ENCODE data around the gene TPM3. TPM values are rescaled to one million over a fixed set of nuclear protein-coding genes. Genes with fewer than 3 reads are reported as not detected.

TPM3 gene
- total RNA-seq, 2 experiments from 2014 or later, result 856 to 880 TPM

DNA sequence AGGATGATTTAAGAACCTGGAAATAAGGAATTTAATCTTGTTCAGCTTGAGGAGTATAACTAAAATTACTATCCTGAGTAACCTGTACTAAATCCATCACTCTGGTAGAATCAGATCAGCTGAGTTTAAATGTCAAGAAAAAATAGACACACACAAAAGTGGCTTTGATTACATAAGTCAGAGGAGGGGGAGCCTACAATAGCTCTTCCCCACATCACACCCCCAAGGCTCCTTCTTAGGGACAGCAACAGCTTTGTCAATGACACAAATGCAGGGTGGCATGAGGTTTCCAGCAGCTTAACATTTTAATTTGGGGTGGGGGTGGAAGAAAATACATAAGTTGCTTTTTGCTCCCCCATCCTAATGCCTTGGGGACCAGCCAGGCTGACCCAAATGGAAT lies 24.4 kb downstream of the TPM3 start:
- no peaks in the 10 kb centered on the region for H3K27me3 Mint-ChIP-seq (ENCODE audit: low read depth)

GRCh38 chr1:154166207-154166606 lies 25.7 kb downstream of the TPM3 start:
- no peaks in the 10 kb centered on the region for H3K9me3 Mint-ChIP-seq (ENCODE audit: insufficient read depth)
- ChIA-PET POLR2A (interaction anchor here (1.5 to 1.6 kb wide), 2 partner anchors 8 to 16 kb away, joined by 5 to 6 read pairs; no protein-coding TSS in a partner anchor), CTCF (interaction anchor here (1.1 to 2.6 kb wide), 3 partner anchors 8 to 106 kb away, joined by 3 to 9 read pairs (median 3); no protein-coding TSS in a partner anchor)
- peaks cover 37% of the 10 kb centered on the region for H3K4me1 Mint-ChIP-seq (ENCODE audit: low read depth)
- H3K27ac Mint-ChIP-seq, result peak overlapping the region; percentile 25
- DNase-seq (no peak), ATAC-seq (no peak)
- H3K27me3 Mint-ChIP-seq (ENCODE audit: low read depth), result no peaks in the 10 kb centered on the region
- no peak overlapping the region for H3K4me3 Mint-ChIP-seq
- peaks cover 86% of the 10 kb centered on the region for H3K36me3 Mint-ChIP-seq (ENCODE audit: low read depth)

More for the DNA sequence above, 24.4 kb downstream of the TPM3 start:
- Mint-ChIP-seq H3K36me3 (ENCODE audit: low read depth) (peaks cover 87% of the 10 kb centered on the region), H3K27ac (peak overlapping the region; percentile 5), H3K4me1 (ENCODE audit: low read depth) (peaks cover 42% of the 10 kb centered on the region), H3K9me3 (ENCODE audit: insufficient read depth) (no peaks in the 10 kb centered on the region), H3K4me3 (no peak overlapping the region)
- DNase-seq (no peak), ATAC-seq (no peak)
- ChIA-PET CTCF (interaction anchor here (2.6 kb wide), 1 partner anchor 10 kb away, joined by 9 read pairs; no protein-coding TSS in a partner anchor), POLR2A (interaction anchor here (1.5 to 3.7 kb wide), 2 partner anchors 10 to 12 kb away, joined by 6 to 12 read pairs; no protein-coding TSS in a partner anchor)

- ChIA-PET CTCF (interaction anchor here (1.3 to 3.2 kb wide), 3 partner anchors 22 to 488 kb away, joined by 4 to 23 read pairs (median 4); no protein-coding TSS in a partner anchor), POLR2A (interaction anchor here (0.8 to 4.4 kb wide), 4 partner anchors 10 to 169 kb away, joined by 3 to 84 read pairs (median 24); partner anchors contain the start of gene RPS27)
- no peaks in the 10 kb centered on the region for H3K27me3 Mint-ChIP-seq (ENCODE audit: low read depth)
- H3K27ac Mint-ChIP-seq, result peak overlapping the region; percentile 94
- no peak for DNase-seq
- no peak for ATAC-seq
- H3K4me3 Mint-ChIP-seq, result no peak overlapping the region
- H3K9me3 Mint-ChIP-seq (ENCODE audit: insufficient read depth), result no peaks in the 10 kb centered on the region
- peaks cover 93% of the 10 kb centered on the region for H3K36me3 Mint-ChIP-seq (ENCODE audit: low read depth)
- peaks cover 81% of the 10 kb centered on the region for H3K4me1 Mint-ChIP-seq (ENCODE audit: low read depth)
Measured at GRCh38 chr1:154159554-154159953, 32.3 kb downstream of the TPM3 start.

DNA sequence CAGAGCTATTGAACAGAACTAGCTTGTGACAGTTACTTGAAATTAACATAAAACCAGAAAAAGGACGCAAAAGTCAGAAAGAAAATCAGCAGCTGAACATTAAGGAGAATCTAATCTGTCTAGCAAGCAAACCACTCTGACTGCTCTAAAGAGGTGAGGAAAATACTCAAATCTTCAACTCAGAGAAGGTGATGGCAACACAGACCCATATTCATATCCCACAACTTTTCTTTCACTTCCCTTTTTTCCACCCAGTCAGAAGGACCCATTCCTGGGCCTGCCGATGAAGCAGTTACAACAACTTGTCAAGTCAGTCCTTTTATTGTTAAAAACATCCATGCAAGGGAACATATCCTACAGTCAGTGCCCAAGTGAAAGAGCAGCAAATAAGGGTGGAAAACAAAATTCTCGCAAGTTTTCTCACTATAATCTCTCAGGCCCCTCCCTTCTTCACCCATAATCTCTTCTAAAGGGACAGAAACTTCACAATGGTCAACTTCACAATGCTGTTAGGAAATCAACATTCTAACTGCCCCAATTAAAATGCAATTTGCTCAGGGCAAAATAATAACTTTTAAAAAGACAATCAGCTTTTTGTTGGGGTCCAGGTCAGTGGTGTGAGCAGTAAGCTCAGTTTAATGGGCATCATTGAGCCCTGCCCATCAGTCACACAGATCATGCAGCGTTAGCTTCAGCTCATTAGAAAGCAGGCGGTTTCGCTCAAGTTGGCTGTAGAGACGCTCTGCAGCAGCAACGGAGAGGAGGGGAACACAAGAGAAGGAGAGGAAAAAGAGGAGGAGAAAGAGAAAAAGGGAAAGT lies 33.4 kb downstream of the TPM3 start:
- H3K27ac Mint-ChIP-seq, result peak overlapping the region; percentile 94
- H3K4me1 Mint-ChIP-seq (ENCODE audit: low read depth), result peaks cover 79% of the 10 kb centered on the region
- peak overlapping the region; percentile 66 for H3K4me3 Mint-ChIP-seq
- no peaks in the 10 kb centered on the region for H3K27me3 Mint-ChIP-seq (ENCODE audit: low read depth)
- ChIA-PET CTCF (interaction anchor here (1.0 to 3.6 kb wide), 10 partner anchors 9 to 487 kb away, joined by 3 to 23 read pairs (median 8); partner anchors contain the start of genes HAX1 and RAB13), POLR2A (interaction anchor here (0.6 to 4.4 kb wide), 14 partner anchors 8 to 1820 kb away, joined by 3 to 84 read pairs (median 5); partner anchors contain the start of genes ARHGEF2, HAX1, RPS27 and UBAP2L)
- no peak for DNase-seq
- no peaks in the 10 kb centered on the region for H3K9me3 Mint-ChIP-seq (ENCODE audit: insufficient read depth)
- H3K36me3 Mint-ChIP-seq (ENCODE audit: low read depth), result peaks cover 92% of the 10 kb centered on the region
- peak; percentile 11 for ATAC-seq

GRCh38 chr1:154157520-154158306 lies 34.2 kb downstream of the TPM3 start:
- Mint-ChIP-seq H3K27me3 (ENCODE audit: low read depth) (no peaks in the 10 kb centered on the region), H3K36me3 (ENCODE audit: low read depth) (peaks cover 85% of the 10 kb centered on the region), H3K9me3 (ENCODE audit: insufficient read depth) (no peaks in the 10 kb centered on the region), H3K27ac (peak overlapping the region; percentile 94), H3K4me1 (ENCODE audit: low read depth) (peaks cover 73% of the 10 kb centered on the region), H3K4me3 (peak overlapping the region; percentile 66)
- CTCF ChIA-PET, result interaction anchor here (1.0 to 3.6 kb wide), 9 partner anchors 9 to 177 kb away, joined by 3 to 23 read pairs (median 9); partner anchors contain the start of genes HAX1 and RAB13
- DNase-seq (peak; percentile 89), ATAC-seq (peak; percentile 98)
- POLR2A ChIA-PET, result interaction anchor here (0.5 to 4.4 kb wide), 17 partner anchors 9 to 1819 kb away, joined by 3 to 84 read pairs (median 5); partner anchors contain the start of genes GATAD2B, HAX1, RPS27 and S100A6

GRCh38 chr1:154155251-154155650 lies 36.6 kb downstream of the TPM3 start:
- Mint-ChIP-seq H3K4me3 (no peak overlapping the region), H3K27ac (peak overlapping the region; percentile 57), H3K9me3 (ENCODE audit: insufficient read depth) (no peaks in the 10 kb centered on the region), H3K27me3 (ENCODE audit: low read depth) (no peaks in the 10 kb centered on the region), H3K36me3 (ENCODE audit: low read depth) (peaks cover 65% of the 10 kb centered on the region), H3K4me1 (ENCODE audit: low read depth) (peaks cover 56% of the 10 kb centered on the region)
- POLR2A ChIA-PET, result interaction anchor here (0.5 to 1.5 kb wide), 7 partner anchors 9 to 210 kb away, joined by 3 to 4 read pairs (median 3); no protein-coding TSS in a partner anchor
- no peak for DNase-seq
- no peak for ATAC-seq
- CTCF ChIA-PET, result interaction anchor here (1.2 to 1.6 kb wide), 2 partner anchors 10 to 116 kb away, joined by 3 to 13 read pairs; no protein-coding TSS in a partner anchor

- no peak for ATAC-seq
- Mint-ChIP-seq H3K9me3 (ENCODE audit: insufficient read depth) (no peaks in the 10 kb centered on the region), H3K4me1 (ENCODE audit: low read depth) (peaks cover 51% of the 10 kb centered on the region), H3K36me3 (ENCODE audit: low read depth) (peaks cover 60% of the 10 kb centered on the region), H3K27me3 (ENCODE audit: low read depth) (no peaks in the 10 kb centered on the region), H3K27ac (peak within 1 kb of the TSS; percentile 57), H3K4me3 (no peak within 1 kb of the TSS)
- POLR2A ChIA-PET, result interaction anchor here (0.5 to 1.5 kb wide), 3 partner anchors 39 to 210 kb away, joined by 3 read pairs; no protein-coding TSS in a partner anchor
- CTCF ChIA-PET, result interaction anchor here (1.2 to 1.6 kb wide), 2 partner anchors 9 to 117 kb away, joined by 3 to 13 read pairs; no protein-coding TSS in a partner anchor
- DNase-seq, result no peak
Measured at GRCh38 chr1:154154534-154155191, 37.2 kb downstream of the TPM3 start, which contains the start of gene NUP210L. TSS of gene NUP210L (minus strand) at chr1:154155073.

- H3K4me1 Mint-ChIP-seq (ENCODE audit: low read depth), result peaks cover 45% of the 10 kb centered on the region
- DNase-seq (no peak), ATAC-seq (no peak)
- H3K9me3 Mint-ChIP-seq (ENCODE audit: insufficient read depth), result no peaks in the 10 kb centered on the region
- H3K27me3 Mint-ChIP-seq (ENCODE audit: low read depth), result no peaks in the 10 kb centered on the region
- CTCF ChIA-PET, result interaction anchor here (0.9 kb wide), 1 partner anchor 11 kb away, joined by 4 read pairs; no protein-coding TSS in a partner anchor
- H3K36me3 Mint-ChIP-seq (ENCODE audit: low read depth), result peaks cover 53% of the 10 kb centered on the region
- peak overlapping the region; percentile 35 for H3K27ac Mint-ChIP-seq
- POLR2A ChIA-PET, result no interaction called here
- no peak overlapping the region for H3K4me3 Mint-ChIP-seq
Measured at GRCh38 chr1:154154053-154154452, 37.8 kb downstream of the TPM3 start.

DNA sequence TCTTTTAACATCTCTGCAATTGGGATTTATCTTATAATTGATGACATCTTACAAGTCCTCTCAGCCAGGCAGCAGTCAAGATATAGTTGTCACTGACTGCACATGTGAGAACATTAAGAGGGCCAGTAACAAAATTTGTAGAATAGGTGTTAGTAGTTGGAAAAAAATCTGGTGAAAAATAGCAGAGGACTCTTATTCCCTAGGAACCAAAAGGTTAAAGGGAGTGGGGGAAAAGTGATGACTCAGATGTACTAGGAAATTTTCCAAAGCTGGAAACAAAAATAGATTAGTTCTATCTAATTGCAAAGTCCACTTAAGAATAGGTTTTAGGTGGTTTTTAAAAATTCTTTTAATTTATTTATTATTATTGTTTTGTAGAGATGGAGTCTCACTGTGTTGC lies 40.6 kb downstream of the TPM3 start:
- Mint-ChIP-seq H3K9me3 (ENCODE audit: insufficient read depth) (no peaks in the 10 kb centered on the region), H3K36me3 (ENCODE audit: low read depth) (peaks cover 29% of the 10 kb centered on the region), H3K27ac (no peak overlapping the region), H3K4me1 (ENCODE audit: low read depth) (peaks cover 23% of the 10 kb centered on the region), H3K4me3 (no peak overlapping the region), H3K27me3 (ENCODE audit: low read depth) (no peaks in the 10 kb centered on the region)
- DNase-seq (no peak), ATAC-seq (no peak)
- ChIA-PET POLR2A (no interaction called here), CTCF (interaction anchor here (0.8 kb wide), 1 partner anchor 164 kb away, joined by 3 read pairs; no protein-coding TSS in a partner anchor)

DNA sequence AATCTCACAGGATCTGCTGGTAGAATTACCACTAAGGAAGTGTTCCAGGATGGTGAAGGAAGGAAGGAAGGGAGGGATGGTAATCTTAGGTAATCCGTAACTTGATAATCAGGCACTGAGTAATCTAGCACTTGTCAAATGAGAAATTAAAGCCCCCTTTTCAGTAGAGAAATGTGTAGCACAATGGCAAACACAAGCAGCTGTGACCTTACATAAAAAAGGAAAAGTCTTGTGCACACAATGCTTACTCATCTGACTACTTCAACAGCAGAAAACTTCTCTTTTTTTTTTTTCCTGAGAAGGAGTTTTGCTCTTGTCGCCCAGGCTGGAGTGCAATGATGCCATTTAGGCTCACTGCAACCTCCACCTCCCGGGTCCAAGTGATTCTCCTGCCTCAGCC lies 43.1 kb downstream of the TPM3 start:
- ATAC-seq (no peak), DNase-seq (no peak)
- ChIA-PET POLR2A (interaction anchor here (0.6 to 1.0 kb wide), 2 partner anchors 9 to 550 kb away, joined by 3 read pairs; no protein-coding TSS in a partner anchor), CTCF (no interaction called here)
- no peak overlapping the region for H3K4me3 Mint-ChIP-seq
- no peaks in the 10 kb centered on the region for H3K9me3 Mint-ChIP-seq (ENCODE audit: insufficient read depth)
- peaks cover 6% of the 10 kb centered on the region for H3K36me3 Mint-ChIP-seq (ENCODE audit: low read depth)
- peaks cover 4% of the 10 kb centered on the region for H3K4me1 Mint-ChIP-seq (ENCODE audit: low read depth)
- no peaks in the 10 kb centered on the region for H3K27me3 Mint-ChIP-seq (ENCODE audit: low read depth)
- H3K27ac Mint-ChIP-seq, result no peak overlapping the region

Data from activated CD8-positive, alpha-beta T cell treated with anti-CD3 and anti-CD28 coated beads, Interleukin-2, amount 10 ng/mL, durations not matched to agents 7 days and 5 days (primary cell).